ENCODE data around the gene MOB4.

Gene MOB4

GRCh38 chr2:197591339-197592072 lies 75.6 kb downstream of the MOB4 start:
- DNase-seq (ENCODE audit: low read depth): no peak

- no peak for DNase-seq (ENCODE audit: low read depth)
These were observed 80.9 kb downstream of the MOB4 start for GRCh38 chr2:197596766-197597165.

DNA sequence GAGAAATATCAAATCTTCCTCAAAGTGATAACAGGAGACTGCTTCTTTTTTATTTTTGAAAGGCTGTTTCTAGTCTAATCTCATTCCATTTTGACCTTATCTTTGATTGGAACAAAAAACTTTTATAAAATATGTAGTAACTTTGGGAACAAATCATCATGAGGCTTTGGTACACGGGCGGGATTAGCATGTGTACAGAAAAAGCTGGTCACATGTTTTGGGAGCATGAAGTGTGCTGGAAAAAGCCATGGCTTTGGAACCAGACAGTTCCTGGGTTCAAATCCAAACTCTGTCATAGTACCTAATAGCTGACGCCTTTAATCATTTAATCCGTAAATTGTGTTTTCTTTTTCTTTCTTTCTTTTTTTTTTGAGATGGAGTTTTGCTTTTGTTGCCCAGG lies 81.3 kb downstream of the MOB4 start:
- DNase-seq (ENCODE audit: low read depth): no peak

- no peak for DNase-seq (ENCODE audit: low read depth)
These were observed 82.6 kb downstream of the MOB4 start for GRCh38 chr2:197598450-197598849.

DNA sequence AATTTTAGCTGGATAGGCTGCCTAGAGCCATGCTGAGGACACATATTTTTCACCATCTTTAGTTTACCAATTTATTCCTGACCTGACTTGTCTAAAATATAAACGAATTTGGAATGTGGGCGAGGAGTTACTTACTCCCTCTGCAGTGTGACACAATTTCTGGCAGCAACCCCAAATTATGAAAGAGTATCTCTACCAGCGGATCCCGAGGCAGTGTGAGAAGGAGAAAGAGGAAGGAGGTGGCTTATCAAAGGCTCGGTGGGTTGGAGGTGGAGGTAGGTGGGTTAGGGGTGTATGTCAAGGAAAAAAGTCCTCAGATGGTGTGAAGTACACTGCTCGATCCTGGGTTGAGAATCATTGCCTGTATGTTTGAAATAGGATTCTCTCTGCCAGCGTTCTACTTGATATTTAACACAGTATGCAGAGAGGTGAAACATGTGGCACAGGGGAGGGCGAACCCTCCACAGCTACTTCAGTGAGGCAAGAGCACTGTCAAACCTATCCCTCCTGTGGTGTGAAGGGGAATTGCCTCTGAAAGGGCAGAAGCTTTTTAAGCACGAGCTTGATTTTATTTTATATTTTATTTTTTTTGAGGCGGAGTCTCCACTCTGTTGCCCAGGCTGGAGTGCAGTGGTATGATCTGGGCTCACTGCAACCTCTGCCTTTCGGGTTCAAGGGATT lies 83.6 kb downstream of the MOB4 start:
- no peak for DNase-seq (ENCODE audit: low read depth)

DNA sequence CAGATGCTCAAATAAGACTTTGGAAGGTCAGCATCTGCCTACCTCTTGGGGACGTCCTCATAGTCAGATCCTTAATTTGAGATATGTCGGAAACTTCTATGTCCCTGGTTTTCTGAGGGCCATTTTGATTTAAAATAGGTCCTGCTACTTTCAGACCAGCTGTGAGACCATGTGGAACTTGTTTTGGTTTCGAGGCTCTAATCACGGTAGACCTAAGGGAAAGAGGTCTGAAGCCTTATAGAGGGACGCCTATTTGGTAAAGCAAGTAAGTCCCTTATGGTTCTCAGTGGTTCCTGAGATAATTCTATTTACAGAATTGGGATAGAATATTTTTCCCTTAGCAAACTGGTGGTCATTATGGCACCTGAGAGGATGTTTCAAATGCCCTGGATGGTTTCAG lies 84.4 kb downstream of the MOB4 start:
- DNase-seq (ENCODE audit: low read depth): no peak

- DNase-seq (ENCODE audit: low read depth): no peak
These were observed 85.9 kb downstream of the MOB4 start for GRCh38 chr2:197601726-197602125.
